GM18498 (cell line): Measurements from ENCODE around the gene USP48.

Experiments
- ATAC-seq: cut with Tn5 transposase; IDR thresholded peaks from one replicate; pipeline ENCODE4 v1.9.1; 2021; ENCODE audit warnings: mild to moderate bottlenecking, moderate library complexity; ENCODE audit not compliant: unreplicated experiment

The USP48 gene

GRCh38 chr1:21670059-21670881 is 112.7 kb downstream of the USP48 start:
- ATAC-seq, result no peak

GRCh38 chr1:21669258-21670058 is 113.5 kb downstream of the USP48 start, which contains the start of gene RAP1GAP:
RAP1GAP (minus strand) TSS chr1:21669357; CDS start chr1:21620032, 49,325 bp downstream.
- no peak for ATAC-seq

- ATAC-seq, result no peak
Observed at GRCh38 chr1:21668951-21669257, 114.0 kb downstream of the USP48 start.

- ATAC-seq, result no peak
Observed at GRCh38 chr1:21668232-21668950, 114.6 kb downstream of the USP48 start.

- ATAC-seq, result no peak
Observed at GRCh38 chr1:21667348-21668231, 115.4 kb downstream of the USP48 start.

GRCh38 chr1:21666576-21667320 is 116.2 kb downstream of the USP48 start:
- no peak for ATAC-seq

GRCh38 chr1:21665711-21666575 is 117.0 kb downstream of the USP48 start:
- ATAC-seq, result no peak

- no peak for ATAC-seq
Observed at GRCh38 chr1:21664806-21665588, 118.0 kb downstream of the USP48 start.

- no peak for ATAC-seq
Observed at GRCh38 chr1:21663951-21664805, 118.8 kb downstream of the USP48 start.

GRCh38 chr1:21663248-21663950 is 119.5 kb downstream of the USP48 start:
- ATAC-seq, result no peak

- no peak for ATAC-seq
Observed at GRCh38 chr1:21662426-21663247, 120.3 kb downstream of the USP48 start.

- ATAC-seq, result no peak
Observed at GRCh38 chr1:21661886-21662285, 121.1 kb downstream of the USP48 start.

GRCh38 chr1:21659924-21660326 is 123.0 kb downstream of the USP48 start:
- no peak for ATAC-seq

GRCh38 chr1:21659099-21659923 is 123.6 kb downstream of the USP48 start:
- ATAC-seq, result no peak
